PC-3 (cell line): ENCODE measurements around the gene CCDC92. TPM values are rescaled to one million over a fixed set of nuclear protein-coding genes. Genes with fewer than 3 reads are reported as not detected.

Experiments
- ATAC-seq: fragments of 200-7000 bp; cut with Tn5 transposase; 2 replicates; pipeline ENCODE4 v1.9.1; 2020; ENCODE audit warnings: mild to moderate bottlenecking, moderate library complexity
- BruUV-seq: library from RNA; stranded (reverse); fragments of 400-500 nt; replicated peaks from 2 replicates; lab custom pipeline; 2021; lab: Mats Ljungman, UMichigan
- CTCF ChIA-PET: fragments of 300-600 bp; sonication (Branson Sonifier 250); formaldehyde crosslinking; loops from one replicate; lab custom pipeline; 2022; ENCODE audit warnings: antibody characterized with exemption; lab: Charles Lee
- POLR2A ChIA-PET: fragments of 300-600 bp; sonication (Branson Sonifier 250); formaldehyde crosslinking; loops from one replicate; lab custom pipeline; 2022; ENCODE audit warnings: antibody characterized with exemption; ENCODE audit not compliant: unreplicated experiment; lab: Charles Lee
- DNase-seq: peaks from one replicate; pipeline ENCODE4 v3.0.0-alpha.2; 2015
- H2AFZ ChIP-seq: fragments of 300-600 bp; sonication (generic); 2 replicates; pipeline ENCODE4 v1.6.0; 2016; ENCODE audit warnings: antibody characterized with exemption, low read length
- H3F3A ChIP-seq: fragments of 300-600 bp; sonication (generic); one replicate; pipeline ENCODE4 v1.6.0; 2017; ENCODE audit warnings: antibody characterized with exemption, low read length, control low read depth, mild to moderate bottlenecking; ENCODE audit not compliant: unreplicated experiment
- H3K27ac ChIP-seq: fragments of 300-600 bp; sonication (generic); 2 replicates; pipeline ENCODE4 v1.5.1; 2016; ENCODE audit warnings: mild to moderate bottlenecking, low read length
- H3K27me3 ChIP-seq: fragments of 300-600 bp; sonication (generic); 2 replicates; pipeline ENCODE4 v1.6.1; 2016; ENCODE audit warnings: low read length, mixed read lengths
- H3K36me3 ChIP-seq: fragments of 300-600 bp; sonication (generic); 2 replicates; pipeline ENCODE4 v1.6.1; 2016; ENCODE audit warnings: low read depth, mixed run types, low read length, mixed read lengths
- H3K4me1 ChIP-seq: fragments of 300-600 bp; sonication (generic); 2 replicates; pipeline ENCODE4 v1.5.1; 2016; ENCODE audit warnings: low read length; ENCODE audit not compliant: insufficient read depth
- H3K4me2 ChIP-seq: fragments of 300-600 bp; sonication (generic); 2 replicates; pipeline ENCODE4 v1.6.0; 2016; ENCODE audit warnings: low read length
- H3K4me3 ChIP-seq: fragments of 300-600 bp; sonication (generic); 2 replicates; pipeline ENCODE4 v1.5.1; 2016; ENCODE audit warnings: mild to moderate bottlenecking, low read length, mixed read lengths
- H3K79me2 ChIP-seq: fragments of 300-600 bp; sonication (generic); 2 replicates; pipeline ENCODE4 v1.6.1; 2017; ENCODE audit warnings: low read length, mixed read lengths
- H3K9ac ChIP-seq: fragments of 300-600 bp; sonication (generic); 2 replicates; pipeline ENCODE4 v1.6.0; 2016; ENCODE audit warnings: mild to moderate bottlenecking, low read length
- H3K9me2 ChIP-seq: fragments of 300-600 bp; sonication (generic); replicated peaks from 2 replicates; pipeline ENCODE4 v1.6.1; 2016; ENCODE audit warnings: mixed run types, low read length, mixed read lengths
- H3K9me3 ChIP-seq: fragments of 300-600 bp; sonication (generic); 2 replicates; pipeline ENCODE4 v1.6.1; 2016; ENCODE audit warnings: low read length, mixed read lengths
- H4K20me1 ChIP-seq: fragments of 300-600 bp; sonication (generic); 2 replicates; pipeline ENCODE4 v1.6.1; 2016; ENCODE audit warnings: low read length, mixed read lengths
- EZH2 ChIP-seq: fragments of 300-600 bp; sonication (generic); IDR thresholded peaks from one replicate; pipeline ENCODE4 v1.6.1; 2017; ENCODE audit warnings: antibody characterized with exemption, mild to moderate bottlenecking, low read length; ENCODE audit not compliant: unreplicated experiment
- EZH2phosphoT487 ChIP-seq: fragments of 300-600 bp; sonication (generic); IDR thresholded peaks from 2 replicates; pipeline ENCODE4 v1.6.1; 2018; ENCODE audit warnings: mild to moderate bottlenecking, antibody characterized with exemption, low read length, borderline replicate concordance
- intact Hi-C: fragments of 100-400 bp; cut with micrococcal nuclease; formaldehyde crosslinking; loops from 2 replicates; pipeline ENCODE4 v1.9.0; 2023
- total RNA-seq: library from RNA; depleted of rRNA; stranded (reverse); fragments of >200 nt; gene quantifications from 2 replicates; pipeline ENCODE4 v1.2.3, GENCODE V29; 2014
- TF ChIP-seq, protein P1 (sequence below): fragments of 300-600 bp; sonication (generic); conservative IDR thresholded peaks from 2 replicates; pipeline ENCODE4 v1.5.1; 2017; ENCODE audit warnings: antibody characterized with exemption, low read depth, mild to moderate bottlenecking, low read length

The CCDC92 gene
- total RNA-seq, 1 experiment from 2014 or later = 9.6 TPM

DNA sequence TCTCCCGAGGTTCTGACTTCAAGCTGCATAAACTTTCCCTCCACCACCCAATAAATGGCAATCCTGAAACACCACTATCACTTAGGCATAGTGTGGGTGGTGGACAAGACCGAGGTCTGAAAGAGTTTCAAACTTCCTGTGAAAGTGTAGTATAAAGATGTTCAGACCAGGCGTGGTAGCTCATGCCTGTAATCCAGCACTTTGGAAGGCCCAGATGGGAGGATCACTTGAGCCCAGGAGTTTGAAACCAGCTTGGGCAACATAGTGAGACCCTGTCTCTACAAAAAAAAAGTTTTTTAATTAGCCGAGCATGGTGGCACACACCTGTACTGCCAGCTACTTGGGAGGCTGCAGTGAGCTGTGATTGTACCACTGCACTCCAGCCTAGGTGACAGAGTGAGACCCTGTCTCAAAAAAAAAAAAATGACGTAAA, 61.9 kb downstream of the CCDC92 start:
- TF ChIP-seq EZH2phosphoT487 (no peak), EZH2 (no peak)
- TF ChIP-seq, protein P1, sequence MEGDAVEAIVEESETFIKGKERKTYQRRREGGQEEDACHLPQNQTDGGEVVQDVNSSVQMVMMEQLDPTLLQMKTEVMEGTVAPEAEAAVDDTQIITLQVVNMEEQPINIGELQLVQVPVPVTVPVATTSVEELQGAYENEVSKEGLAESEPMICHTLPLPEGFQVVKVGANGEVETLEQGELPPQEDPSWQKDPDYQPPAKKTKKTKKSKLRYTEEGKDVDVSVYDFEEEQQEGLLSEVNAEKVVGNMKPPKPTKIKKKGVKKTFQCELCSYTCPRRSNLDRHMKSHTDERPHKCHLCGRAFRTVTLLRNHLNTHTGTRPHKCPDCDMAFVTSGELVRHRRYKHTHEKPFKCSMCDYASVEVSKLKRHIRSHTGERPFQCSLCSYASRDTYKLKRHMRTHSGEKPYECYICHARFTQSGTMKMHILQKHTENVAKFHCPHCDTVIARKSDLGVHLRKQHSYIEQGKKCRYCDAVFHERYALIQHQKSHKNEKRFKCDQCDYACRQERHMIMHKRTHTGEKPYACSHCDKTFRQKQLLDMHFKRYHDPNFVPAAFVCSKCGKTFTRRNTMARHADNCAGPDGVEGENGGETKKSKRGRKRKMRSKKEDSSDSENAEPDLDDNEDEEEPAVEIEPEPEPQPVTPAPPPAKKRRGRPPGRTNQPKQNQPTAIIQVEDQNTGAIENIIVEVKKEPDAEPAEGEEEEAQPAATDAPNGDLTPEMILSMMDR = no peak
- DNase-seq (no peak), ATAC-seq (no peak; the same call in 1 of the 2 replicates)
- Histone ChIP-seq H3K9ac (no peak overlapping the region), H3K4me1 (no peaks in the 10 kb centered on the region), H3K27me3 (no peaks in the 10 kb centered on the region), H3K9me3 (no peaks in the 10 kb centered on the region), H3F3A (no peaks in the 10 kb centered on the region), H2AFZ (no peak overlapping the region), H3K4me2 (no peak overlapping the region), H3K9me2 (no peaks in the 10 kb centered on the region), H3K36me3 (no peaks in the 10 kb centered on the region), H3K27ac (no peak overlapping the region), H4K20me1 (no peaks in the 10 kb centered on the region), H3K79me2 (no peaks in the 10 kb centered on the region), H3K4me3 (no peak overlapping the region)
- POLR2A ChIA-PET = no interaction called here
- CTCF ChIA-PET = no interaction called here
- intact Hi-C loops = no loop called here
- BruUV-seq = no TSS peak

DNA sequence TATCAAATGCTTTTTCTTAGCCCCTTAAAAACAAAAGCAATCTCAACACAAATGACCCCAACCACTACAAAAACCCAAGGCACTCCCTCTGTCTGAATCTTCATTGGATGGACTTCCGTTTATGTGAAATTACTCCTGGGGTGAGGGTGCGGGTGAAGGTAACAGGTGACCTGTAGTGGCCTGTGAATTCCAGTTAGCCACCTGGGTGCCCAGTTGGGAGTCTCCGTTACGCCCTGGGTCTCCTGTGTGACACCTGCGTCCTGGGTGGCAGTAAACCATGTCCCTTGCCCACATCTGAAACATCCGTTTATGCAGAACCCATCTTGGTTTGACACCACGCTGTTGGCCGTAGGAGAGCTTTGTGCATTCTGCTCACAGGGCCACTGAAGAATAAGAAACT, 62.6 kb downstream of the CCDC92 start:
- no peaks in the 10 kb centered on the region for H3K27me3 ChIP-seq
- H3K27ac ChIP-seq = no peak overlapping the region
- intact Hi-C loops = no loop called here
- no peaks in the 10 kb centered on the region for H3F3A ChIP-seq
- H3K4me3 ChIP-seq = no peak overlapping the region
- CTCF ChIA-PET = no interaction called here
- no TSS peak for BruUV-seq
- POLR2A ChIA-PET = no interaction called here
- H3K9me3 ChIP-seq = no peaks in the 10 kb centered on the region
- H3K4me2 ChIP-seq = no peak overlapping the region
- H4K20me1 ChIP-seq = no peaks in the 10 kb centered on the region
- no peak overlapping the region for H2AFZ ChIP-seq
- no peak overlapping the region for H3K9ac ChIP-seq
- no peaks in the 10 kb centered on the region for H3K36me3 ChIP-seq
- no peaks in the 10 kb centered on the region for H3K9me2 ChIP-seq
- ATAC-seq = no peak
- no peak for DNase-seq
- H3K4me1 ChIP-seq = peaks cover 4% of the 10 kb centered on the region
- no peaks in the 10 kb centered on the region for H3K79me2 ChIP-seq
- TF ChIP-seq, protein P1 = no peak

DNA sequence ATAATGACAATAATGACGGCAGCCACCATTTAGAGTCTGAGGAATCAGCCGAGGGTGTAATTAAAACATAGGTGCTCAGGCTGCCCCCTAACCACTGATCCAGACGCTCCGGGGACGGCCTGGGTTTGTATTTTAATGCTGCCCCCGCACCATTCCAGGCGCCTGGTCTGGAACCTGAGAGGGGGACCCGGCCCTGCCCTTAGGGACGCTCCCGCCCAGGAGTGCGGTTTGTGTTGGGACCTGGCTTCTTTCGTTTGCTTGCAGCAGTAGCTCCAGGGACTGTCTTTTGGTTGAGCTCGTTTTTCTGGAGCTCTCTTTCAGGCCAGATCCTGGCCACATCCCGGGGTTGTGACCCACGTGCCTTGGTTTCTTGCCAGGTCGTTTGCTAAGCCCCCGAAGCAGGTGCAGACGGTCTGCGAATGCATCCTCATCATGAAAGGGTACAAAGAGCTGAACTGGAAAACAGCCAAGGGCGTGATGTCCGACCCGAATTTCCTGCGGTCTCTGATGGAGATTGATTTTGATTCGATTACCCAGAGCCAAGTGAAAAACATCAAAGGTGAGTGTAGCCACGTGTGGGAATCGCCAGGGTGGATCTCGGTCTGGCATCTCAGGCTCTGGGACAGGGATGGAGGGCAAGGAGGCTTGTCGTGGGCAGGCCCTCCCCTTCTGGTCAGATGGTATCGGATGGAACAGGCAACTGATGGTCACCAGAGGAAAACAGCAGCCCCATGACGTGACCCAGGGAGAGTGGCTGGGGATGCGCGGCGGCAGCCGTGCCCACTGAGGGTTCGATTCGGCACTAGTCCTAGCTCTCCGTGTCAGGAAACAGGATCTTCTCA, 63.5 kb downstream of the CCDC92 start:
- no TSS peak for BruUV-seq
- H3K4me1 ChIP-seq = peaks cover 4% of the 10 kb centered on the region
- H3K27ac ChIP-seq = no peak overlapping the region
- H3K4me3 ChIP-seq = no peak overlapping the region
- intact Hi-C loops = loop anchor here (5.0 kb wide), 2 partner anchors 107 to 123 kb away; no protein-coding TSS in a partner anchor
- H3K36me3 ChIP-seq = no peaks in the 10 kb centered on the region
- CTCF ChIA-PET = no interaction called here
- H3K4me2 ChIP-seq = no peak overlapping the region
- H3K9me3 ChIP-seq = no peaks in the 10 kb centered on the region
- TF ChIP-seq EZH2 (no peak), EZH2phosphoT487 (no peak)
- TF ChIP-seq, protein P1 = no peak
- no peaks in the 10 kb centered on the region for H3K27me3 ChIP-seq
- H3K9ac ChIP-seq = no peak overlapping the region
- DNase-seq (no peak), ATAC-seq (no peak)
- POLR2A ChIA-PET = no interaction called here
- no peaks in the 10 kb centered on the region for H3F3A ChIP-seq
- H3K79me2 ChIP-seq = no peaks in the 10 kb centered on the region
- H4K20me1 ChIP-seq = no peaks in the 10 kb centered on the region
- H3K9me2 ChIP-seq = no peaks in the 10 kb centered on the region
- no peak overlapping the region for H2AFZ ChIP-seq
